GM20000 (cell line): ENCODE data around the gene SIK2.

ENCODE experiments used
- DNase-seq: peaks from one replicate; pipeline ENCODE4 v3.0.0; 2012; ENCODE audit warnings: low spot score
- TF ChIP-seq, protein P1 (sequence below): IDR thresholded peaks from 2 replicates; pipeline ENCODE4 v1.5.1; 2012; ENCODE audit warnings: mild to moderate bottlenecking, control low read depth; ENCODE audit errors: extremely low read depth, missing control alignments

The SIK2 gene

DNA sequence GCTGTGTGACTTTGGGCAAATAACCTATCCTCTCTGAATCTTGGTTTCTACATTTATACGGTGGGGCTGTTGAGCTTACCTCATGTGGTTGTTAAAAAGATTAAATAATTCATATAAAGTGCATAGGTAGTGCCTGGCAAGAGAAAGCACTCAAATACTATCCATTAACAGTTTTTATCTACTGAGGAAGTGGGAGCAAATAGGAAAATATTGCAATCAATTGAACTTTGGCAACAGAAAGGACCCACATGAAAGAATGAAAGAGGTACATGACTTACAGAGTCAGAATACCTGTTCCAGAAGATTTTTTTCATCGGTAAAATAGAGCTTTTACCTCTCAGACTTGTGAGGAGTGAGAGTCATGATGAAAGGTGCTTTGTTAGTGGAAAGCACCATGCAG, 170.3 kb downstream of the SIK2 start:
- TF ChIP-seq, protein P1, sequence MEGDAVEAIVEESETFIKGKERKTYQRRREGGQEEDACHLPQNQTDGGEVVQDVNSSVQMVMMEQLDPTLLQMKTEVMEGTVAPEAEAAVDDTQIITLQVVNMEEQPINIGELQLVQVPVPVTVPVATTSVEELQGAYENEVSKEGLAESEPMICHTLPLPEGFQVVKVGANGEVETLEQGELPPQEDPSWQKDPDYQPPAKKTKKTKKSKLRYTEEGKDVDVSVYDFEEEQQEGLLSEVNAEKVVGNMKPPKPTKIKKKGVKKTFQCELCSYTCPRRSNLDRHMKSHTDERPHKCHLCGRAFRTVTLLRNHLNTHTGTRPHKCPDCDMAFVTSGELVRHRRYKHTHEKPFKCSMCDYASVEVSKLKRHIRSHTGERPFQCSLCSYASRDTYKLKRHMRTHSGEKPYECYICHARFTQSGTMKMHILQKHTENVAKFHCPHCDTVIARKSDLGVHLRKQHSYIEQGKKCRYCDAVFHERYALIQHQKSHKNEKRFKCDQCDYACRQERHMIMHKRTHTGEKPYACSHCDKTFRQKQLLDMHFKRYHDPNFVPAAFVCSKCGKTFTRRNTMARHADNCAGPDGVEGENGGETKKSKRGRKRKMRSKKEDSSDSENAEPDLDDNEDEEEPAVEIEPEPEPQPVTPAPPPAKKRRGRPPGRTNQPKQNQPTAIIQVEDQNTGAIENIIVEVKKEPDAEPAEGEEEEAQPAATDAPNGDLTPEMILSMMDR: no peak
- no peak for DNase-seq

DNA sequence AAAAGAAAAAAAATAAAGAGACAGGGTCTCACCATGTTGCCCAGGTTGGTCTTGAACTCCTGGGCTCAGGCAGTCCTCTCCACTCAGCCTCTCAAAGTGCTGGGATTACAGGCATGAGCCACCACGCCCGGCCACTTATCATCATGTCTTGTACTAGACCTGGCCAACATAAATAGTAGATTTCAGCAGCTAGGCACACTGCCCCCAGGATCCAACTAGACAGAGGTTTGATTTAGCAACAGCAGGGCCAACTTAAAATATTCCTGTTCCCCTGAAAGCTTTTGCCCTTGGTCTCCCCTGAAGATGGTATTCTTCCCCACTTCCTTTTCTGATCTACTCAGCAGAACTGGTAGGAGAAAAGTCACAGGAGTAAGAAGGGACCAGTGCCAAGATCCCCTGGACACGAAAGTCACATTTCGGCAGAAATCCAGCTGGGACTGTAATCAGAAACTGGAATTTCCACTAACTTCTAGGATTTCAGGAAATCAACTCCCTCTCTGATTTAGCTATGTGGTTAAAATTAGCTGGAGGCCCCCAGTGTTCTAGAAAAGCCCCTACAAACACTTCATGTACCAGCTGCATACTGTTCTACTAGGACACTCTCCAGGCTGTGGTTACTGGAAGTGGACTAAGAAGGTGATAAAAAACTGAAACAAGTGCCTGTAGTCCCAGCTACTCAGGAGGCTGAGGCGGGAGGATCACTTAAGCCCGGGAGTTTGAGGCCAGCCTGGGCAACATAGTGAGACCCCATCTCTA, 172.9 kb downstream of the SIK2 start:
- DNase-seq: no peak
- TF ChIP-seq, protein P1: no peak

DNA sequence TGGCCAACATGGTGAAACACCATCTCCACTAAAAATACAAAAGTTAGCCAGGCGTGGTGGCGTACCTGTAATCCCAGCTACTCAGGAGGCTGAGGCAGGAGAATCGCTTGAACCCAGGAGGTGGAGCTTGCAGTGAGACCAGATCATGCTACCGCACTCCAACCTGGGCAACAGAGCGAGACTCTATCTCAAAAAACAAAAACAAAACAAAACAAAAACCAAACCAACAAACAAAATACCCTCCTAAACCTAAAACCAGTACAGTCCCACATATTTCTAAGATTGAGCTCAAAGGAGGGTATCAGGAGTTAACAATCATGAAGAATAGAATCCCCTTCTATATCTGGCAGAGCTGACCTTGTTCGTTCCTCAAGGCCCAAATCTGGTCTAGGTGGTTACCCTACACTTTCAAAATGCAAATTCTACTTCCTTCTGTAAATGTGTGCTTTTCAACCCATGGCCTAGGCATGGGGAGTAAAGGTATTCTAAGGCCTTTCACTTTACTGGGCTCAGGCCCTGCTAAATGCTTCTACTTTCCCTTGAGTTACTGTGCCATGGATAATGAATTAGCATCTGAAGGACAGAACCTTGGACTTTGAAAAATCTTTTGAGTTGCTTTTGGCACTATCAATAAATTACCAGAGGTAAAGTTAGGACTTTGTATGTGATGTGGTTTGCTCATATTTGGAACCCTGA, 174.3 kb downstream of the SIK2 start:
- TF ChIP-seq, protein P1: no peak
- DNase-seq: peak; percentile 68

DNA sequence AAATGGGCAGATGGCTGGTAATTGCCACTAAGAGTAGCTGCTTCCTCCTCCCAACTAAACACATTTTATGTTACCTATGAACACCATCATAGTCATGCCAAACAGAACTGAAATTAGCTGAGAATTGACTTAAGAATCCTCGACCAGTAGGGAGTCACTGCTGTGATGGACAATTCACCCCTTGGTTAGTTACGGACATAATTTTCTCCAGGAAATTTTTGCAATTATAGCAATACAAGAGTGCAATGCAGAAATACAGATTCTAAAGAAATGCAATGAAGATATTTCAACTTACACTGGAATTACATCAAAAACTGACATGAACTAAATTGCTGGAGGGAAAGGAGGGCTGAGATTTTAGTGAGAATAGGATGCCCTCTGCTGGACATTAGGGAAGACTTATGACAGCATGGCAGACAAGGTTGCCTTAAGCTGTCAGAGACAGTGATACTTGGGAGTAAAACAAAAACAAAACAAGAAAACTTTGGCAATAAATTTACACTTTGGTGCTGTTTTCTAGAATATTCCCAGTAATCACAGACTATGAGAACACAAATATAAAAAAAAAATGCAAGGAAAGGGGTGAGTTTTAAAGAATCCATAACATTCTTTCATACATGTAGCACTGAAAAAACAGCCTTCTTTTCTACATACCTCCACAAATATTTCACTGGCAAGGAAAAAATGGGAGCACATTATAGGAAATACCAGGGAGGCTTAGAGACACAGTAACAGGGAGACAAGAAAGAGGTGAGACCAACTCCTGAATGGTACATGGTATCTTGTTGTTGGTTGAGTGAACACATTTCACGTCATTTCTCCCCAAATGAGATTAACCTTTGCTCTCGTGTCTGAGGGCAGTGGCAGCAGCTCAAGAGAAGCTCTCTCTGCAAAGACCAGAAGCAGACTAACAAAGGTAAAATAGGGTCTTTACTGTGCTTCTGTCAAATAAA, 175.1 kb downstream of the SIK2 start:
- DNase-seq: peak; percentile 63

DNA sequence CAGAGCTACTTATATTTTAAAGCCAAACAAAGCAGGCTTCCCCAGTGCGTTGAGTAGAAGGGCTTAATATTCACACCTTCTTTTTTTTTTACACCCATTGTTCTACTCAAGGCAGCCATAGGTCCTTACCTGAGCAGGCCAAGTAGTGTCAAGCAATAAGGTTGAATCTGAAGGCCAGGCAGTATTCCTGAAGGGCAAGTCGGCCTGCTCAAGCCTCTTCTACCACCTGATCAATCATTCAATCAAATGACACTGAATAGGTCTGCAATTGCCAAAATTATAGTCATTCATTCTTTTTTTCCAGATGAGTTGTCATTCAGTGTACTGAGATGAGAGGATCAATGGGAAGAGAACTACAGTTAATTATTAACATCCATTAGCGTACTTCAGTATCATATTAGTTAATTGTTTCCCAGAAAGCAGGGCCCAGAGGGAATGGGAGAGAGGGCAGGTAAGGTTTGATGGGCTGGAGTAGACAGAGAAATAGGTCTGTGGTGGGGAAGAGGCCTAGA, 175.9 kb downstream of the SIK2 start:
- TF ChIP-seq, protein P1: no peak
- DNase-seq: no peak

More for the DNA sequence above, 175.1 kb downstream of the SIK2 start:
- TF ChIP-seq, protein P1: peak; percentile 60

DNA sequence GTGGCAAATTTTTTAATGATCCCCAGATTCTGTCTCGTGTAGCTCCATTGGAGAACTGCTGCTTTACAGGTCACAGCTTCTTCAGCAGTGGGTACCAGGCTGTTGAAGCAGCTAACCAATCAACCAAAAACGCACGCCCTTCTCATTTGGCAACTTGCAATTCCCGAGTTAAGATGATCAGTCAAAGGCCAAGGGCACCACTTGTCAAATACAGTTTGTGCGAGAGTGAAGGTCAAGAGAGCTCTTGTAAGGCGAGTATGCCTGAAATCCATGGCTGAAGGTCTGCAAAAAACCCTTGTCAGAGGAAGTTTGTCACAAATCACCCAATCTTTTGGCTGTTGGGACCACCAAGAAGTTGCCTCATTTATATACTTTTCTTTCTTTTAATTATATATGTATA, 176.9 kb downstream of the SIK2 start:
- no peak for DNase-seq
- TF ChIP-seq, protein P1: no peak
